Chondrocyte (in vitro differentiated cells): ENCODE data around the gene SFXN5. TPM values are rescaled to one million over a fixed set of nuclear protein-coding genes. Genes with fewer than 3 reads are reported as not detected.

ENCODE experiments used
- DNase-seq: peaks from one replicate; pipeline ENCODE4 v3.0.0; 2021; ENCODE audit warnings: mixed read lengths, low spot score
- H3K27ac Mint-ChIP-seq: one replicate; pipeline ENCODE4 v1.8.0; 2021; ENCODE audit warnings: mild to moderate bottlenecking, moderate library complexity, mixed read lengths; ENCODE audit not compliant: unreplicated experiment
- H3K27me3 Mint-ChIP-seq: 2 replicates; pipeline ENCODE4 v1.8.0; 2021; ENCODE audit warnings: low read depth, mixed read lengths
- H3K36me3 Mint-ChIP-seq: 2 replicates; pipeline ENCODE4 v1.8.0; 2021; ENCODE audit warnings: low read depth, mixed read lengths
- H3K4me1 Mint-ChIP-seq: 2 replicates; pipeline ENCODE4 v1.8.0; 2021; ENCODE audit warnings: low read depth, mild to moderate bottlenecking, mixed read lengths
- H3K4me3 Mint-ChIP-seq: one replicate; pipeline ENCODE4 v1.8.0; 2021; ENCODE audit warnings: mild to moderate bottlenecking, moderate library complexity, mixed read lengths; ENCODE audit not compliant: unreplicated experiment
- H3K9me3 Mint-ChIP-seq: 2 replicates; pipeline ENCODE4 v1.8.0; 2021; ENCODE audit warnings: low read depth, mixed read lengths
- total RNA-seq: library from RNA; stranded (reverse); gene quantifications from 3 replicates; pipeline ENCODE4 v1.2.1, GENCODE V29; 2021
- TF ChIP-seq, protein P1 (sequence below): fragments of 200-600 bp; sonication (generic); IDR thresholded peaks from 2 replicates; pipeline ENCODE4 v1.5.0; 2021; ENCODE audit warnings: antibody characterized with exemption, mild to moderate bottlenecking, moderate library complexity

Gene SFXN5
- total RNA-seq, 1 donor from 2014 or later, result 10.6 TPM

DNA sequence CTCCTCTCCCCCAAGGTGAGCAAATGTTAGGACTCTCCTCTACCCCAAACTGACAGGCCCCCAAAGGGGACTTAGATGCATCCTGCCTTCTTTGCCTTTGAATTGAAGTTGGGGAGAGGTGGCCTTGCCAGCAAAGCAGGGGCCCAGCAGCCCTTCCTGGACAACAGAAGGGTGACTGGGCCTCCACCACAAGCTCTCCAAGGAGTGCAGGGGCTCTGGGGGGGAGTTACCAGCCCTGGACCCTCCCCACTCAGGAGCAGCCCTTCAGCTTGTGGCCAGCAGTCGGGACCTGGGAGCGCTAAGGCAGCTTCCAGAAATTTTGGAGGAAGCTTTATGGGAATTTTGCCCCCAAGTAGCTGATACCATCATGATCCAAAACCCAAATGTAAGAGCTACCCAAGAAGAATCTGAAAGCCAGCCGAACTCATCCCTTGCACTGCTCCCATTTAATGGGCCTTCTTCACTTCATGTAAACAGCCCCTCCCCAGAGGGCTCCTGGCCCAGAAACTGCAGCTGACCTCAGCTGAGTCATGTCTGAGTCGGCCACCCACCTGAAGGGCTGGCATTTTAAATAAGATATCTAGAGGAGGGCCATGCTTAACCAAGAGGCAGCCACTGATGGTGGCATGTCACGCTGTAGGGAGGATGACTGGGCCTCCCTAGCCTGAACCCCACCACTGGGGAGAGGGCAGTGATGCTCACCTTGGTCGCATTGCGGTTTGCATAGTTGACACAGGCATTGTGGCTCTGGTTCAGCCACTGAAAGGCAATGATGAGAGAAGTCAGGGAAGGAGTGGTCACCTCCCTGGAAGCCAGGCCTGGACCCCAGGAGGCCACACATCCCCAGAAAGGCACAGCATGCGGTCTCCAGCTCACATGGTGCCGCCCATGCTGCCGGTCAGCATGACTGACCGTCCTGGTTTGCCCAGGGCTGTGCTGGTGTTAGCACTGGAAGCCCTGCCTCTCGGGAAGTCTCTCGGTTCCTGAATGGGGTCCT lies 71.5 kb downstream of the SFXN5 start:
- TF ChIP-seq, protein P1, sequence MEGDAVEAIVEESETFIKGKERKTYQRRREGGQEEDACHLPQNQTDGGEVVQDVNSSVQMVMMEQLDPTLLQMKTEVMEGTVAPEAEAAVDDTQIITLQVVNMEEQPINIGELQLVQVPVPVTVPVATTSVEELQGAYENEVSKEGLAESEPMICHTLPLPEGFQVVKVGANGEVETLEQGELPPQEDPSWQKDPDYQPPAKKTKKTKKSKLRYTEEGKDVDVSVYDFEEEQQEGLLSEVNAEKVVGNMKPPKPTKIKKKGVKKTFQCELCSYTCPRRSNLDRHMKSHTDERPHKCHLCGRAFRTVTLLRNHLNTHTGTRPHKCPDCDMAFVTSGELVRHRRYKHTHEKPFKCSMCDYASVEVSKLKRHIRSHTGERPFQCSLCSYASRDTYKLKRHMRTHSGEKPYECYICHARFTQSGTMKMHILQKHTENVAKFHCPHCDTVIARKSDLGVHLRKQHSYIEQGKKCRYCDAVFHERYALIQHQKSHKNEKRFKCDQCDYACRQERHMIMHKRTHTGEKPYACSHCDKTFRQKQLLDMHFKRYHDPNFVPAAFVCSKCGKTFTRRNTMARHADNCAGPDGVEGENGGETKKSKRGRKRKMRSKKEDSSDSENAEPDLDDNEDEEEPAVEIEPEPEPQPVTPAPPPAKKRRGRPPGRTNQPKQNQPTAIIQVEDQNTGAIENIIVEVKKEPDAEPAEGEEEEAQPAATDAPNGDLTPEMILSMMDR, result no peak
- H3K4me1 Mint-ChIP-seq, result peaks cover 2% of the 10 kb centered on the region
- H3K9me3 Mint-ChIP-seq, result no peaks in the 10 kb centered on the region
- H3K27me3 Mint-ChIP-seq, result no peaks in the 10 kb centered on the region
- peak; percentile 74 for DNase-seq
- peaks cover 7% of the 10 kb centered on the region for H3K36me3 Mint-ChIP-seq
- H3K27ac Mint-ChIP-seq, result no peak overlapping the region
- H3K4me3 Mint-ChIP-seq, result no peak overlapping the region

DNA sequence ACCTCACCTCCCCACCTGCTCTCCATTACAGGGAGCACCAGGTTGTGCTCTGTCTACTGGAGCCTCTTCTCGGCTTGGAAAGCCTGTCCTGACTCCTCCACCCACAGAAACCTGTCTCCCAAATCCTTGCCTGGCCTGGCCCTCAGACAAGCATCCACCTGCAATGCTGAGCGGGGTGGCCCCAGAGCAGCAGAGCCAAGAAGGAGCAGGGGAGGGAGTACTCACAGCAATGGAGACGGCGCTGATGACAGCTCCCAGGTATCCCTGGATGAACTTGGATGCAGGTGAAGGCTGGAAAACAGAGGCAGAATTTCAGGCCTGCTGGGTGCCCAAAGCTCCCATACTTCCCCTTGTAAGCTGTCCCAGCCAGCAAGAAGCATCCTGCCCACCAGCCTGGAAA lies 72.8 kb downstream of the SFXN5 start:
- no peaks in the 10 kb centered on the region for H3K9me3 Mint-ChIP-seq
- DNase-seq, result no peak
- H3K27ac Mint-ChIP-seq, result no peak overlapping the region
- H3K27me3 Mint-ChIP-seq, result no peaks in the 10 kb centered on the region
- TF ChIP-seq, protein P1, result no peak
- no peak overlapping the region for H3K4me3 Mint-ChIP-seq
- peaks cover 2% of the 10 kb centered on the region for H3K4me1 Mint-ChIP-seq
- peaks cover 7% of the 10 kb centered on the region for H3K36me3 Mint-ChIP-seq

DNA sequence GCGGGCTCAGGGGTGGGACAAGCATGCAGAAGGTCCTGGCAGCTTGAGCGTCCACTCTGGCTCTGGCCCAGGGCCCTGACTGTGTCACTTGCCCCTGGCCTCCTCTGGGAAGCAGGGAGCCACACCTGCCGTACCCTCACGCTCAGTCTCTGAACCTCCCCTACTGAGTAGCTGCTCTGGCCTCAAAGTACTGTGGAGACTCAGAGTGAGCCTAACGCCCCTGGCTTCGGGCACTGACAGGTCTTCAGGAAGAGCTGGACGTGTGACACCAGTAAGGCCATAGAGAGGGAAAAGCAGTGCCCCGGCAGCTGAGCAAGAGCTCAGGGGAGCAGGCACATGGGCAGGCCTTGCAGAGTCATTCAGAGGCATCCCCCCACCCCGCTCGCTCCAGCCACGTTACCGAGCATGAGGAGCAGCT lies 73.3 kb downstream of the SFXN5 start:
- H3K9me3 Mint-ChIP-seq, result no peaks in the 10 kb centered on the region
- peaks cover 2% of the 10 kb centered on the region for H3K4me1 Mint-ChIP-seq
- DNase-seq, result no peak
- no peak overlapping the region for H3K4me3 Mint-ChIP-seq
- TF ChIP-seq, protein P1, result no peak
- H3K27me3 Mint-ChIP-seq, result no peaks in the 10 kb centered on the region
- H3K36me3 Mint-ChIP-seq, result peaks cover 7% of the 10 kb centered on the region
- no peak overlapping the region for H3K27ac Mint-ChIP-seq

DNA sequence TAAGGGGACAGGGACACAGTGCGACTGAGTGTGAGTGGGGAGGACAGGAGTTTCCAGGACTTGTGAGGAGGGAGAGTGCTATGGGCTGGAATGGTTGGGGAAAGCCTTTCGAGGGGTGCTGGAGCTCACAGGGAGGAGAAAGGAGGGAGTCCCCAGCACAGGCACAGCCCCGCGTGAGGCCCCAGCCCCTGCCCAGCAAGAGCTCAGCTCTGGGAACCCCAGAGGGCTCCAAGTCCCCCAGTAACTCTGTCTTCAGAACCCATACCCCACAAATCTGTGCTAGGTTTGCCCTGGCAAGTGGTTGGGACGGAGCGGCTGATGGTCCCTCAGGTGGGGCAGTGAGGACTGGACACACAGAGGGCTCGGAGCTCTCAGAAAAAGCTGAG lies 75.4 kb downstream of the SFXN5 start:
- TF ChIP-seq, protein P1, result no peak
- no peak overlapping the region for H3K27ac Mint-ChIP-seq

DNA sequence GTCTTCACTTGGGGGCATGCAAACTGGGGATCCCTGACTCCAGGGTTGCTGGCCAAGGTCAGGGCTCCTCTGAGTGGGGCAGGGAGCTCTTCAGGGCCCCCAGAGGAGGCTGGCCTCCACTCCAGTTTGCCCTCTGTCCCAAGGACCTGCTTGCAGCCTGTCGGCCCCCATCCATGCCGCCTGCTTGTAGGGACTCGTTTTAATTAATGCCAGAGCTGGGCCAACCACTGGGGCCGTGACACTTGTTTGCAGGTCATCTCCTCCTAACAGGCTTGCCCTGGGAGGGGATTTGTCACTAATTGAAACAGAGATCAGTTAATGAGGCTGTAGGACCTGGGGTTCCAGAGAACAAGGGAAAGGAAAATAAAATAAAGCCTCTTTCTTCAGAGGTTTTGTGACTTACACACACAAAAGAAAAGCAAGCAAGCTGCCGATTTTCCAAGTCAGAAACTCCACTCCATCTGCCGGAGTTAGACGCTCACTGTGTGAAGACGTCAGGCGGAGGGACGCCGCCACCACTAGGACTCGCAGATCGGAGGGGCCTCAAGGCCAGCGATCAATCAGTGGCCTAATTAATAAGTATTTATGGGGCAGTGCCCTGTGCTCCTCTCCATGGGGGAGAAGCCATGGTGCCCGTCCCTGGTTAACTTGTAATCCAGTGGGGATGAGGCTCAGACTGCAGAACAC lies 75.9 kb downstream of the SFXN5 start:
- Mint-ChIP-seq H3K27me3 (no peaks in the 10 kb centered on the region), H3K27ac (no peak overlapping the region), H3K4me1 (peaks cover 2% of the 10 kb centered on the region), H3K36me3 (peaks cover 1% of the 10 kb centered on the region), H3K9me3 (no peaks in the 10 kb centered on the region), H3K4me3 (no peak overlapping the region)
- DNase-seq, result no peak
- TF ChIP-seq, protein P1, result no peak

More for the DNA sequence above, 75.4 kb downstream of the SFXN5 start:
- no peaks in the 10 kb centered on the region for H3K9me3 Mint-ChIP-seq
- no peaks in the 10 kb centered on the region for H3K27me3 Mint-ChIP-seq
- no peak overlapping the region for H3K4me3 Mint-ChIP-seq
- peaks cover 3% of the 10 kb centered on the region for H3K36me3 Mint-ChIP-seq
- H3K4me1 Mint-ChIP-seq, result peaks cover 2% of the 10 kb centered on the region
- peak; percentile 52 for DNase-seq
